ENCODE data around the gene SLC51B.

GRCh38 chr15:65052956-65053355 lies 7.8 kb downstream of the SLC51B start:
- TF ChIP-seq POLR2AphosphoS5 (IDR thresholded peaks at IDR 0.05; ENCODE audit: low read depth, low read length) (no peak), TAF1 (IDR thresholded peaks at IDR 0.05; ENCODE audit: borderline replicate concordance, insufficient read depth, low read length) (no peak), REST (IDR thresholded peaks at IDR 0.05; ENCODE audit: insufficient read depth in 1 of 2, low read depth in 2 of 2, low read length in 2 of 2) (no peak), FOXP2 (optimal IDR thresholded peaks at IDR 0.05; ENCODE audit: borderline replicate concordance, extremely low read depth, extremely low read length, insufficient read depth) (no peak)
